ENCODE measurements around the gene SCARB1. TPM values are rescaled to one million over a fixed set of nuclear protein-coding genes. Genes with fewer than 3 reads are reported as not detected.
A peak's percentile ranks its signal among the peaks of the same experiment; 100 is the strongest.

The SCARB1 gene
- total and polyA plus RNA-seq, 2 of the 13 experiments (the other 11 are each of a cell fraction or from before 2014, with no cell fraction given): 63.4 to 160 TPM

- TF ChIP-seq, protein P1, sequence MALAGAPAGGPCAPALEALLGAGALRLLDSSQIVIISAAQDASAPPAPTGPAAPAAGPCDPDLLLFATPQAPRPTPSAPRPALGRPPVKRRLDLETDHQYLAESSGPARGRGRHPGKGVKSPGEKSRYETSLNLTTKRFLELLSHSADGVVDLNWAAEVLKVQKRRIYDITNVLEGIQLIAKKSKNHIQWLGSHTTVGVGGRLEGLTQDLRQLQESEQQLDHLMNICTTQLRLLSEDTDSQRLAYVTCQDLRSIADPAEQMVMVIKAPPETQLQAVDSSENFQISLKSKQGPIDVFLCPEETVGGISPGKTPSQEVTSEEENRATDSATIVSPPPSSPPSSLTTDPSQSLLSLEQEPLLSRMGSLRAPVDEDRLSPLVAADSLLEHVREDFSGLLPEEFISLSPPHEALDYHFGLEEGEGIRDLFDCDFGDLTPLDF (CRISPR knock-in tag; IDR thresholded peaks at IDR 0.05): 0 out of 2 replicates have a peak, but pooled peaks have one; percentile 36
- peak; percentile 77; the same call in 1 of the 2 replicates for TF ChIP-seq ZNF253 (CRISPR knock-in tag; IDR thresholded peaks at IDR 0.05; ENCODE audit: borderline replicate concordance)
- TF ChIP-seq, protein P2, sequence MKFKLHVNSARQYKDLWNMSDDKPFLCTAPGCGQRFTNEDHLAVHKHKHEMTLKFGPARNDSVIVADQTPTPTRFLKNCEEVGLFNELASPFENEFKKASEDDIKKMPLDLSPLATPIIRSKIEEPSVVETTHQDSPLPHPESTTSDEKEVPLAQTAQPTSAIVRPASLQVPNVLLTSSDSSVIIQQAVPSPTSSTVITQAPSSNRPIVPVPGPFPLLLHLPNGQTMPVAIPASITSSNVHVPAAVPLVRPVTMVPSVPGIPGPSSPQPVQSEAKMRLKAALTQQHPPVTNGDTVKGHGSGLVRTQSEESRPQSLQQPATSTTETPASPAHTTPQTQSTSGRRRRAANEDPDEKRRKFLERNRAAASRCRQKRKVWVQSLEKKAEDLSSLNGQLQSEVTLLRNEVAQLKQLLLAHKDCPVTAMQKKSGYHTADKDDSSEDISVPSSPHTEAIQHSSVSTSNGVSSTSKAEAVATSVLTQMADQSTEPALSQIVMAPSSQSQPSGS (CRISPR knock-in tag; IDR thresholded peaks at IDR 0.05): peak; percentile 87
- no peak for TF ChIP-seq HMGXB3 (CRISPR knock-in tag; IDR thresholded peaks at IDR 0.05; ENCODE audit: borderline replicate concordance)
- TF ChIP-seq ETV5 (CRISPR knock-in tag; IDR thresholded peaks at IDR 0.05; ENCODE audit: borderline replicate concordance): peak; percentile 65; the same call in 1 of the 2 replicates
- TF ChIP-seq MXD4 (CRISPR knock-in tag; IDR thresholded peaks at IDR 0.05): no peak
- TF ChIP-seq, protein P3, sequence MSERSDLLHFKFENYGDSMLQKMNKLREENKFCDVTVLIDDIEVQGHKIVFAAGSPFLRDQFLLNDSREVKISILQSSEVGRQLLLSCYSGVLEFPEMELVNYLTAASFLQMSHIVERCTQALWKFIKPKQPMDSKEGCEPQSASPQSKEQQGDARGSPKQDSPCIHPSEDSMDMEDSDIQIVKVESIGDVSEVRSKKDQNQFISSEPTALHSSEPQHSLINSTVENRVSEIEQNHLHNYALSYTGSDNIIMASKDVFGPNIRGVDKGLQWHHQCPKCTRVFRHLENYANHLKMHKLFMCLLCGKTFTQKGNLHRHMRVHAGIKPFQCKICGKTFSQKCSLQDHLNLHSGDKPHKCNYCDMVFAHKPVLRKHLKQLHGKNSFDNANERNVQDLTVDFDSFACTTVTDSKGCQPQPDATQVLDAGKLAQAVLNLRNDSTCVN (CRISPR knock-in tag; IDR thresholded peaks at IDR 0.05; ENCODE audit: borderline replicate concordance): peak; percentile 60; the same call in 1 of the 2 replicates
- no peak for TF ChIP-seq MTERF4 (CRISPR knock-in tag; IDR thresholded peaks at IDR 0.05)
- no peak for TF ChIP-seq ETV6 (CRISPR knock-in tag; conservative IDR thresholded peaks at IDR 0.05)
- TF ChIP-seq HNF4A (CRISPR knock-in tag; IDR thresholded peaks at IDR 0.05): peak; percentile 94
- peak; percentile 66 for TF ChIP-seq TFDP2 (CRISPR knock-in tag; IDR thresholded peaks at IDR 0.05)
- TF ChIP-seq, protein P4, sequence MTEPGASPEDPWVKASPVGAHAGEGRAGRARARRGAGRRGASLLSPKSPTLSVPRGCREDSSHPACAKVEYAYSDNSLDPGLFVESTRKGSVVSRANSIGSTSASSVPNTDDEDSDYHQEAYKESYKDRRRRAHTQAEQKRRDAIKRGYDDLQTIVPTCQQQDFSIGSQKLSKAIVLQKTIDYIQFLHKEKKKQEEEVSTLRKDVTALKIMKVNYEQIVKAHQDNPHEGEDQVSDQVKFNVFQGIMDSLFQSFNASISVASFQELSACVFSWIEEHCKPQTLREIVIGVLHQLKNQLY (CRISPR knock-in tag; IDR thresholded peaks at IDR 0.05): no peak
- TF ChIP-seq NCOA2 (CRISPR knock-in tag; IDR thresholded peaks at IDR 0.05): peak; percentile 11
- TF ChIP-seq ZNF740 (CRISPR knock-in tag; IDR thresholded peaks at IDR 0.05): 0 out of 2 replicates have a peak, but pooled peaks have one; percentile 22
- TF ChIP-seq KDM2A (CRISPR knock-in tag; IDR thresholded peaks at IDR 0.05; ENCODE audit: borderline replicate concordance, low read depth): 0 out of 2 replicates have a peak, but pooled peaks have one; percentile 41
Observed at GRCh38 chr12:124777399-124778372, 86.0 kb downstream of the SCARB1 start (continued).
